Caco-2 (cell line): ENCODE results near the gene CCDC154. TPM values are rescaled to one million over a fixed set of nuclear protein-coding genes. Genes with fewer than 3 reads are reported as not detected.

ENCODE experiments used
- BruUV-seq: library from RNA; stranded (reverse); fragments of 400-500 nt; replicated peaks from 2 replicates; lab custom pipeline; 2021; lab: Mats Ljungman, UMichigan
- CTCF ChIA-PET: fragments of 300-600 bp; sonication (Branson Sonifier 250); formaldehyde crosslinking; loops from one replicate; lab custom pipeline; 2022; ENCODE audit warnings: antibody characterized with exemption; lab: Charles Lee
- POLR2A ChIA-PET: fragments of 300-600 bp; sonication (Branson Sonifier 250); formaldehyde crosslinking; loops from one replicate; lab custom pipeline; 2022; ENCODE audit warnings: antibody characterized with exemption; lab: Charles Lee
- DNase-seq, 2 experiments: peaks; one replicate each; pipeline versions ENCODE4 v3.0.0 to v3.0.0-alpha.2; 2020 to 2022
- H3K27me3 ChIP-seq: replicated peaks from 2 replicates; pipeline ENCODE4 v1.6.0; 2011; ENCODE audit warnings: low read length; ENCODE audit not compliant: control insufficient read depth, insufficient read depth
- H3K36me3 ChIP-seq: 2 replicates; pipeline ENCODE4 v1.5.1; 2011; ENCODE audit warnings: low read length; ENCODE audit not compliant: control insufficient read depth, insufficient read depth
- H3K4me1 ChIP-seq: fragments of 250-450 bp; sonication (Bioruptor Pico); 2 replicates; pipeline ENCODE4 v1.5.1; 2020; ENCODE audit warnings: mild to moderate bottlenecking
- H3K4me3 ChIP-seq: 2 replicates; pipeline ENCODE4 v1.5.1; 2011; ENCODE audit warnings: low read depth, mild to moderate bottlenecking, control low read depth, low read length
- H3K9me3 ChIP-seq: fragments of 250-450 bp; sonication (Bioruptor Pico); 2 replicates; pipeline ENCODE4 v1.5.1; 2020; ENCODE audit warnings: mild to moderate bottlenecking, moderate library complexity
- H3K27ac Mint-ChIP-seq: one replicate; pipeline ENCODE4 v1.8.0; 2022; ENCODE audit warnings: mixed read lengths; ENCODE audit not compliant: unreplicated experiment
- H3K27me3 Mint-ChIP-seq: one replicate; pipeline ENCODE4 v1.8.0; 2022; ENCODE audit warnings: mixed read lengths; ENCODE audit not compliant: insufficient read depth, unreplicated experiment
- H3K36me3 Mint-ChIP-seq: one replicate; pipeline ENCODE4 v1.8.0; 2022; ENCODE audit warnings: mild to moderate bottlenecking, mixed read lengths; ENCODE audit not compliant: insufficient read depth, unreplicated experiment
- H3K4me1 Mint-ChIP-seq: one replicate; pipeline ENCODE4 v1.8.0; 2022; ENCODE audit warnings: low read depth, mixed read lengths; ENCODE audit not compliant: unreplicated experiment
- H3K4me3 Mint-ChIP-seq: one replicate; pipeline ENCODE4 v1.8.0; 2022; ENCODE audit warnings: mild to moderate bottlenecking, moderate library complexity, mixed read lengths; ENCODE audit not compliant: unreplicated experiment
- H3K9me3 Mint-ChIP-seq: one replicate; pipeline ENCODE4 v1.8.0; 2022; ENCODE audit warnings: mixed read lengths; ENCODE audit not compliant: unreplicated experiment
- CTCF ChIP-seq, 2 experiments: fragments of 200-600 bp in 1 of 2; IDR thresholded peaks; 1 replicate in 1 of 2; 2 replicates in 1 of 2; pipeline versions ENCODE4 v1.5.1 to v1.8.0; 2011 to 2022; ENCODE audit warnings: antibody characterized with exemption in 1 of 2, control low read depth in 1 of 2, inconsistent platforms in 1 of 2, low read depth in 1 of 2, low read length in 1 of 2, mild to moderate bottlenecking in 1 of 2, moderate library complexity in 1 of 2; ENCODE audit not compliant: insufficient read depth in 1 of 2, severe bottlenecking in 1 of 2, unreplicated experiment in 1 of 2
- intact Hi-C: fragments of 100-400 bp; cut with micrococcal nuclease; formaldehyde crosslinking; loops from one replicate; pipeline ENCODE4 v1.10.0; 2022; ENCODE audit not compliant: unreplicated experiment
- total RNA-seq: library from RNA; stranded (reverse); gene quantifications from 2 replicates; pipeline ENCODE4 v1.2.3, GENCODE V29; 2022

Gene CCDC154
- total RNA-seq, 1 experiment from 2014 or later: 1.1 TPM

GRCh38 chr16:1413684-1414531, 30.4 kb downstream of the CCDC154 start:
- peaks cover 27% of the 10 kb centered on the region for H3K36me3 Mint-ChIP-seq
- H3K9me3 Mint-ChIP-seq: no peaks in the 10 kb centered on the region
- H3K4me3 ChIP-seq: peak overlapping the region; percentile 75
- DNase-seq: peak; percentile 59 to 74
- no peaks in the 10 kb centered on the region for H3K27me3 ChIP-seq
- H3K4me1 ChIP-seq: peaks cover 21% of the 10 kb centered on the region
- peak; percentile 57 to 58 for TF ChIP-seq CTCF (IDR thresholded peaks at IDR 0.05; ENCODE audit: insufficient read depth in 1 of 2, low read depth in 1 of 2, low read length in 1 of 2, severe bottlenecking in 1 of 2, unreplicated experiment in 1 of 2)
- H3K27me3 Mint-ChIP-seq: no peaks in the 10 kb centered on the region
- H3K27ac Mint-ChIP-seq: peak overlapping the region; percentile 57
- H3K4me1 Mint-ChIP-seq: no peaks in the 10 kb centered on the region
- CTCF ChIA-PET: no interaction called here
- peak overlapping the region; percentile 68 for H3K4me3 Mint-ChIP-seq
- peaks cover 2% of the 10 kb centered on the region; the same call in 1 of the 2 replicates for H3K36me3 ChIP-seq
- no peaks in the 10 kb centered on the region for H3K9me3 ChIP-seq
- intact Hi-C loops: no loop called here
- POLR2A ChIA-PET: no interaction called here
- BruUV-seq: TSS peak; percentile 10

DNA sequence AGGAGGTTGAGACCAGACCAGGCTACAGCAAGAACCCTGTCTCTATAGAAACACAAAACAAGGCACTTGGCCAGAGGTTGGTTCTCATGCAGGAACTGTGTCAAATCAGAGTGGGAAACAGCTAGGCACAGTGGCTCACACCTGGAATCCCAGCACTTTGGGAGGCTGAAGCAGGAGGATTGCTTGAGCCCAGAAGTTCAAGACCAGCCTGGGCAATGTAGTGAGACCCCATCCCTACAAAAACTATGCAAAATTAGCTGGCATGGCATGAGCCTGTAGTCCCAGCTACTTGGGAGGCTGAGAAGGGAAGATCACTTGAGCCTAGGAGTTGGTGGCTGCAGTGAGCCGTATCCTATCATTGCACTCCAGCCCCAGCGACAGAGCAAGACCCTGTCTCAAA, 31.5 kb downstream of the CCDC154 start:
- peaks cover 27% of the 10 kb centered on the region for H3K36me3 Mint-ChIP-seq
- no peak overlapping the region for H3K4me3 ChIP-seq
- ChIA-PET CTCF (no interaction called here), POLR2A (no interaction called here)
- no peak overlapping the region for H3K27ac Mint-ChIP-seq
- no peaks in the 10 kb centered on the region for H3K9me3 Mint-ChIP-seq
- no TSS peak for BruUV-seq
- no peak overlapping the region for H3K4me3 Mint-ChIP-seq
- H3K36me3 ChIP-seq: 0 out of 2 replicates have a peak, but pooled peaks cover 2% of the 10 kb centered on the region
- no peaks in the 10 kb centered on the region for H3K27me3 Mint-ChIP-seq
- H3K4me1 ChIP-seq: peaks cover 17% of the 10 kb centered on the region
- no peaks in the 10 kb centered on the region for H3K27me3 ChIP-seq
- no peak for TF ChIP-seq CTCF (IDR thresholded peaks at IDR 0.05; ENCODE audit: insufficient read depth in 1 of 2, low read depth in 1 of 2, low read length in 1 of 2, severe bottlenecking in 1 of 2, unreplicated experiment in 1 of 2)
- intact Hi-C loops: no loop called here
- no peak for DNase-seq
- no peaks in the 10 kb centered on the region for H3K4me1 Mint-ChIP-seq
- H3K9me3 ChIP-seq: no peaks in the 10 kb centered on the region

DNA sequence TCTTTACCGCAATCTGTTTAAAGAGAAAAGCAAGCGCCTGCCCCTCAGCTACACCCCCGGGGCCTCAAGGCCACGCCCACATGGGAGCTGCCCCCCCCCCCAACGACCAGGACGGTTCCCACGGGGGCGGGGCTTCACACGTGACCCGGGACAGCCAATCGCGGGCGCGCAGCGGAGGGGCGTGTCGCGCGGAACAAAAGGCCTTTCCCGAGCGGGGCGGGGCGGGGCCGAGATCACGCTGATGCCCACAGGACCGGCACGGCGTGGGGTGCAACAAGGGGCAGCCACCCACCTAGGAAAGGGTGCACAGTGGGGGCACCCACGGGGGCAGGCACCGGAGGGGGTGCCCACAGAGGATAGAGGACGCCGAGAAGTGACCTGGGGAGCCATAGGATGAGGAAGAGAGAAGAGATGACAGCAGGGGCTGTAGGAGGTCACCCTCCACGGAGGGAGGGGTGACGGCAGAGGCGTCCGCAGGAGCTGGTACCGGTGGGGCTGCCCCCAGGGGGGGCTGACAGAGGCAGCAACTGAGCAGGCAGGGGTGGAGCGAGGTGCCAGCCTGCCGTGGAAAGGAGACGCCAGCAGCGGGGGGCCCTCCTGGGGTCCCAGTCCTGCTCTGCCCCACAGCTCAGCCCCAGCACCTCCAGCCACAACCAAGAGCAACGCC, 36.1 kb downstream of the CCDC154 start:
- BruUV-seq: no TSS peak
- Histone ChIP-seq H3K4me3 (peak overlapping the region; percentile 82), H3K9me3 (no peaks in the 10 kb centered on the region), H3K27me3 (no peaks in the 10 kb centered on the region), H3K4me1 (no peaks in the 10 kb centered on the region), H3K36me3 (peaks cover 2% of the 10 kb centered on the region; the same call in 1 of the 2 replicates)
- no peak overlapping the region for H3K27ac Mint-ChIP-seq
- intact Hi-C loops: no loop called here
- peaks cover 7% of the 10 kb centered on the region for H3K36me3 Mint-ChIP-seq
- ChIA-PET CTCF (interaction anchor here (0.7 to 1.1 kb wide), 2 partner anchors 23 to 45 kb away, joined by 3 read pairs; partner anchors contain the start of gene PERCC1), POLR2A (interaction anchor here (0.6 to 1.3 kb wide), 4 partner anchors 23 to 202 kb away, joined by 3 to 5 read pairs (median 3); partner anchors contain the start of gene PERCC1)
- DNase-seq: peak; percentile 90 to 95
- peak overlapping the region; percentile 87 for H3K4me3 Mint-ChIP-seq
- H3K9me3 Mint-ChIP-seq: no peaks in the 10 kb centered on the region
- H3K27me3 Mint-ChIP-seq: no peaks in the 10 kb centered on the region
- no peaks in the 10 kb centered on the region for H3K4me1 Mint-ChIP-seq
- no peak for TF ChIP-seq CTCF (IDR thresholded peaks at IDR 0.05; ENCODE audit: insufficient read depth in 1 of 2, low read depth in 1 of 2, low read length in 1 of 2, severe bottlenecking in 1 of 2, unreplicated experiment in 1 of 2)
